ENCODE results near the gene SAMD4B.

- TF ChIP-seq, protein P1, sequence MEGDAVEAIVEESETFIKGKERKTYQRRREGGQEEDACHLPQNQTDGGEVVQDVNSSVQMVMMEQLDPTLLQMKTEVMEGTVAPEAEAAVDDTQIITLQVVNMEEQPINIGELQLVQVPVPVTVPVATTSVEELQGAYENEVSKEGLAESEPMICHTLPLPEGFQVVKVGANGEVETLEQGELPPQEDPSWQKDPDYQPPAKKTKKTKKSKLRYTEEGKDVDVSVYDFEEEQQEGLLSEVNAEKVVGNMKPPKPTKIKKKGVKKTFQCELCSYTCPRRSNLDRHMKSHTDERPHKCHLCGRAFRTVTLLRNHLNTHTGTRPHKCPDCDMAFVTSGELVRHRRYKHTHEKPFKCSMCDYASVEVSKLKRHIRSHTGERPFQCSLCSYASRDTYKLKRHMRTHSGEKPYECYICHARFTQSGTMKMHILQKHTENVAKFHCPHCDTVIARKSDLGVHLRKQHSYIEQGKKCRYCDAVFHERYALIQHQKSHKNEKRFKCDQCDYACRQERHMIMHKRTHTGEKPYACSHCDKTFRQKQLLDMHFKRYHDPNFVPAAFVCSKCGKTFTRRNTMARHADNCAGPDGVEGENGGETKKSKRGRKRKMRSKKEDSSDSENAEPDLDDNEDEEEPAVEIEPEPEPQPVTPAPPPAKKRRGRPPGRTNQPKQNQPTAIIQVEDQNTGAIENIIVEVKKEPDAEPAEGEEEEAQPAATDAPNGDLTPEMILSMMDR (IDR thresholded peaks at IDR 0.05; ENCODE audit: low read length) = no peak
- TF ChIP-seq EZH2 (optimal IDR thresholded peaks at IDR 0.05; ENCODE audit: low read depth, low read length) (no peak), EZH2phosphoT487 (IDR thresholded peaks at IDR 0.05; ENCODE audit: low read length) (no peak)
Observed at GRCh38 chr19:39314016-39314728, 28.0 kb upstream of the SAMD4B start.
